IMR-90 (cell line): Measurements from ENCODE around the gene CENPX. TPM values are rescaled to one million over a fixed set of nuclear protein-coding genes. Genes with fewer than 3 reads are reported as not detected.

Experiments
- ATAC-seq: fragments of 200-7000 bp; cut with Tn5 transposase; 2 replicates; pipeline ENCODE4 v1.9.1; 2020; ENCODE audit warnings: low read depth, mild to moderate bottlenecking, moderate library complexity
- BruUV-seq: library from RNA; stranded (reverse); fragments of 400-500 nt; replicated peaks from 2 replicates; lab custom pipeline; 2021; lab: Mats Ljungman, UMichigan
- CTCF ChIA-PET: fragments of 300-600 bp; formaldehyde crosslinking; extraction: SDS; loops from one replicate; lab custom pipeline; 2021; ENCODE audit warnings: antibody characterized with exemption; lab: Yijun Ruan, JAX
- POLR2A ChIA-PET: fragments of 300-600 bp; sonication (Branson Sonifier 250); formaldehyde crosslinking; loops from one replicate; lab custom pipeline; 2022; ENCODE audit warnings: antibody characterized with exemption; ENCODE audit not compliant: unreplicated experiment; lab: Charles Lee
- DNase-seq: peaks from one replicate; pipeline ENCODE4 v3.0.0; 2013
- H2AFZ ChIP-seq: replicated peaks from 2 replicates; pipeline ENCODE3; 2013; ENCODE audit warnings: low read length, mild to moderate bottlenecking; ENCODE audit not compliant: poor library complexity
- H2AK5ac ChIP-seq: 2 replicates; pipeline ENCODE4 v1.6.1; 2013; ENCODE audit warnings: low read depth, low read length, inconsistent platforms
- H2AK9ac ChIP-seq: replicated peaks from 2 replicates; pipeline ENCODE3; 2013; ENCODE audit warnings: mild to moderate bottlenecking, low read depth, low read length, moderate library complexity; ENCODE audit not compliant: poor library complexity
- H2BK120ac ChIP-seq: 2 replicates; pipeline ENCODE4 v1.6.1; 2013; ENCODE audit warnings: low read depth, low read length, inconsistent platforms
- H2BK15ac ChIP-seq: 3 replicates; pipeline ENCODE4 v1.6.1; 2013; ENCODE audit warnings: low read depth, low read length, inconsistent platforms
- H2BK20ac ChIP-seq: 2 replicates; pipeline ENCODE4 v1.6.1; 2013; ENCODE audit warnings: low read depth, mild to moderate bottlenecking, inconsistent platforms, low read length, moderate library complexity
- H2BK5ac ChIP-seq: 2 replicates; pipeline ENCODE4 v1.6.1; 2013; ENCODE audit warnings: mild to moderate bottlenecking, low read depth, low read length, inconsistent platforms; ENCODE audit not compliant: poor library complexity, severe bottlenecking
- H3K14ac ChIP-seq: replicated peaks from 2 replicates; pipeline ENCODE4 v1.6.1; 2013; ENCODE audit warnings: low read depth, low read length, inconsistent platforms
- H3K18ac ChIP-seq: 2 replicates; pipeline ENCODE4 v1.6.1; 2013; ENCODE audit warnings: low read depth, low read length, control low read depth
- H3K23ac ChIP-seq: 2 replicates; pipeline ENCODE4 v1.6.1; 2013; ENCODE audit warnings: low read depth, low read length, inconsistent platforms
- H3K27ac ChIP-seq: 2 replicates; pipeline ENCODE4 v1.5.1; 2013; ENCODE audit warnings: mild to moderate bottlenecking, control low read depth, low read length; ENCODE audit not compliant: insufficient read depth
- H3K27me3 ChIP-seq: 2 replicates; pipeline ENCODE4 v1.6.1; 2013; ENCODE audit warnings: low read length; ENCODE audit not compliant: control insufficient read depth, insufficient read depth
- H3K36me3 ChIP-seq: 2 replicates; pipeline ENCODE4 v1.6.1; 2013; ENCODE audit warnings: low read length, mixed read lengths; ENCODE audit not compliant: control insufficient read depth, insufficient read depth
- H3K4ac ChIP-seq: 2 replicates; pipeline ENCODE4 v1.6.1; 2013; ENCODE audit warnings: low read depth, low read length, inconsistent platforms
- H3K4me1 ChIP-seq: 2 replicates; pipeline ENCODE4 v1.6.1; 2013; ENCODE audit warnings: low read length, mixed read lengths; ENCODE audit not compliant: control insufficient read depth, insufficient read depth
- H3K4me2 ChIP-seq: 2 replicates; pipeline ENCODE4 v1.6.1; 2013; ENCODE audit warnings: low read depth, mild to moderate bottlenecking, control low read depth, low read length, moderate library complexity
- H3K4me3 ChIP-seq: 2 replicates; pipeline ENCODE4 v1.5.1; 2013; ENCODE audit warnings: low read depth, mild to moderate bottlenecking, control low read depth, low read length, moderate library complexity; ENCODE audit not compliant: insufficient read depth
- H3K56ac ChIP-seq: 2 replicates; pipeline ENCODE4 v1.6.1; 2013; ENCODE audit warnings: low read length, inconsistent platforms; ENCODE audit not compliant: insufficient read depth; ENCODE audit errors: extremely low read depth
- H3K79me1 ChIP-seq, 2 experiments: 2 replicates each; pipeline ENCODE4 v1.6.1; 2013; ENCODE audit warnings: low read length in 2 of 2, inconsistent platforms in 1 of 2, low read depth in 1 of 2
- H3K9ac ChIP-seq: 2 replicates; pipeline ENCODE4 v1.6.1; 2013; ENCODE audit warnings: low read depth, low read length, control low read depth
- H3K9me1 ChIP-seq: 2 replicates; pipeline ENCODE4 v1.6.1; 2013; ENCODE audit warnings: low read length, inconsistent platforms; ENCODE audit not compliant: insufficient read depth
- H3K9me3 ChIP-seq: 2 replicates; pipeline ENCODE4 v1.6.1; 2013; ENCODE audit warnings: low read length; ENCODE audit not compliant: control insufficient read depth, insufficient read depth
- H4K20me1 ChIP-seq: 2 replicates; pipeline ENCODE4 v1.6.1; 2013; ENCODE audit warnings: low read length, inconsistent platforms; ENCODE audit not compliant: insufficient read depth
- H4K5ac ChIP-seq: 2 replicates; pipeline ENCODE4 v1.6.1; 2013; ENCODE audit warnings: mild to moderate bottlenecking, low read depth, low read length, control low read depth
- H4K8ac ChIP-seq, 2 experiments: 2 replicates each; pipeline ENCODE4 v1.6.1; 2013; ENCODE audit warnings: low read depth in 2 of 2, low read length in 2 of 2, control low read depth in 1 of 2, inconsistent platforms in 1 of 2
- H4K91ac ChIP-seq: 2 replicates; pipeline ENCODE4 v1.6.1; 2013; ENCODE audit warnings: low read depth, low read length, inconsistent platforms; ENCODE audit not compliant: insufficient read depth
- CEBPB ChIP-seq: IDR thresholded peaks from 2 replicates; pipeline ENCODE4 v1.6.1; 2012; ENCODE audit warnings: low read depth, low read length, improper control_type of control experiment
- CHD1 ChIP-seq: IDR thresholded peaks from 2 replicates; pipeline ENCODE4 v1.6.1; 2012; ENCODE audit warnings: low read depth, low read length, improper control_type of control experiment
- CTCF ChIP-seq: conservative IDR thresholded peaks from 2 replicates; pipeline ENCODE4 v1.5.1; 2012; ENCODE audit warnings: mild to moderate bottlenecking, low read depth, low read length, improper control_type of control experiment
- FOS ChIP-seq: fragments of 150-350 bp; IDR thresholded peaks from 2 replicates; pipeline ENCODE4 v1.6.1; 2016; ENCODE audit warnings: low read depth, low read length
- MAZ ChIP-seq: IDR thresholded peaks from 2 replicates; pipeline ENCODE4 v1.6.1; 2012; ENCODE audit warnings: low read depth, mild to moderate bottlenecking, low read length, improper control_type of control experiment, moderate library complexity, borderline replicate concordance
- RCOR1 ChIP-seq: IDR thresholded peaks from 2 replicates; pipeline ENCODE4 v1.6.1; 2012; ENCODE audit warnings: mild to moderate bottlenecking, low read length, improper control_type of control experiment; ENCODE audit not compliant: insufficient replicate concordance
- RFX5 ChIP-seq: IDR thresholded peaks from 2 replicates; pipeline ENCODE4 v1.8.0; 2012; ENCODE audit warnings: low read depth, mild to moderate bottlenecking, low read length, moderate library complexity
- WGBS, 2 experiments: methylation state at CpG; one replicate each; pipeline versions ENCODE4 v1.1.5 to v1.1.7; 2013; ENCODE audit warnings: missing lambda C conversion rate in 2 of 2; ENCODE audit not compliant: insufficient read length in 1 of 2; ENCODE audit errors: extremely low coverage in 2 of 2; 5-methylcytosine and 5-hydroxymethylcytosine counted together
- dilution Hi-C: fragments of 300-500 bp; cut with HindIII; formaldehyde crosslinking; loops from one replicate; pipeline ENCODE4 v1.14.3; 2018; ENCODE audit warnings: low sequenced_read_pairs; ENCODE audit not compliant: unreplicated experiment
- in situ Hi-C: fragments of 300-500 bp; cut with MboI; formaldehyde crosslinking; loops from 3 replicates; pipeline ENCODE4 v1.14.3; 2019; ENCODE audit warnings: low sequenced_read_pairs, inconsistent platforms, mixed read lengths
- intact Hi-C: fragments of 100-400 bp; cut with micrococcal nuclease; formaldehyde crosslinking; loops from 2 replicates; pipeline ENCODE4 v1.10.0; 2022
- polyA plus RNA-seq, 3 experiments: library from polyadenylated mRNA; depleted of rRNA; stranded (reverse); fragments of >200 nt; gene quantifications; 2 replicates each; pipeline ENCODE4 v1.2.3, GENCODE V29; 2012; ENCODE audit warnings: low replicate concordance in 1 of 3
- total RNA-seq: library from RNA; depleted of rRNA; stranded (reverse); fragments of >200 nt; gene quantifications from 2 replicates; pipeline ENCODE4 v1.2.3, GENCODE V29; 2012

Gene CENPX
- total and polyA plus RNA-seq, 2 of the 4 experiments (the other 2 are of a cell fraction): 44.8 to 86.8 TPM

GRCh38 chr17:82058855-82059249, 36.2 kb upstream of the CENPX start:
- Histone ChIP-seq H2BK5ac (no peak overlapping the region), H3K9me1 (no peaks in the 10 kb centered on the region), H3K4me1 (no peaks in the 10 kb centered on the region), H4K20me1 (no peaks in the 10 kb centered on the region; the same call in none of the 2 replicates), H3K9me3 (no peaks in the 10 kb centered on the region), H3K27ac (no peak overlapping the region), H2BK20ac (no peak overlapping the region), H3K27me3 (no peaks in the 10 kb centered on the region), H3K4me3 (no peak overlapping the region), H4K5ac (no peak overlapping the region), H3K79me1 (peaks cover 11 to 21% of the 10 kb centered on the region in 2 experiments; a peak in 3 of 4 replicates), H2AK5ac (no peak overlapping the region), H4K91ac (no peak overlapping the region), H3K56ac (no peak overlapping the region), H4K8ac (no peak overlapping the region), H2BK15ac (no peak overlapping the region), H3K18ac (no peak overlapping the region), H2BK120ac (no peak overlapping the region), H3K23ac (no peak overlapping the region), H2AK9ac (no peak overlapping the region), H3K36me3 (peaks cover 84% of the 10 kb centered on the region), H3K4ac (no peak overlapping the region), H3K9ac (no peak overlapping the region), H2AFZ (no peak overlapping the region), H3K14ac (no peak overlapping the region), H3K4me2 (no peak overlapping the region)
- BruUV-seq: no TSS peak
- DNase-seq: no peak
- dilution Hi-C loops: no loop called here
- 97% methylated on average over 6 of the region's 10 CpGs; no CpG with 5 or more reads in 1 of the 2 experiments for WGBS, 2 experiments
- TF ChIP-seq CEBPB (no peak), MAZ (no peak), RFX5 (no peak), RCOR1 (no peak), CHD1 (no peak), FOS (no peak), CTCF (no peak)
- in situ Hi-C loops: no loop called here
- ATAC-seq: no peak
- POLR2A ChIA-PET: interaction anchor here (1.3 kb wide), 1 partner anchor 8 kb away, joined by 3 read pairs; no protein-coding TSS in a partner anchor
- intact Hi-C loops: no loop called here
- CTCF ChIA-PET: no interaction called here
